Kidney (tissue), 14 donors: Measurements from ENCODE around the gene SNRK. TPM values are rescaled to one million over a fixed set of nuclear protein-coding genes. Genes with fewer than 3 reads are reported as not detected.
A peak's percentile ranks its signal among the peaks of the same experiment; 100 is the strongest.

Source experiments
- DNase-seq, 5 donors: peaks; one replicate each; pipeline ENCODE4 v3.0.0-alpha.2; 2013 to 2020
- FAIRE-seq: peaks from 2 replicates; lab custom pipeline; 2012; peaks lifted over from hg19 to GRCh38; lab: Jason Lieb, UNC
- H3K27ac ChIP-seq, 2 donors: one replicate each; pipeline ENCODE4 v1.7.0; 2013; ENCODE audit warnings: low read depth in 2 of 2, low read length in 2 of 2, inconsistent platforms in 1 of 2
- H3K27me3 ChIP-seq: one replicate; pipeline ENCODE4 v1.7.1; 2013; ENCODE audit warnings: low read length, inconsistent platforms; ENCODE audit not compliant: control insufficient read depth, insufficient read depth
- H3K36me3 ChIP-seq, 3 donors: one replicate each; pipeline versions ENCODE4 v1.7.0 to v1.7.1; 2013; ENCODE audit warnings: low read length in 3 of 3, control low read depth in 1 of 3, inconsistent platforms in 1 of 3; ENCODE audit not compliant: insufficient read depth in 3 of 3, control insufficient read depth in 2 of 3
- H3K4me1 ChIP-seq, 3 donors: one replicate each; pipeline versions ENCODE4 v1.7.0 to v1.7.1; 2013; ENCODE audit warnings: low read length in 3 of 3, inconsistent platforms in 1 of 3, low read depth in 1 of 3; ENCODE audit not compliant: control insufficient read depth in 2 of 3, insufficient read depth in 2 of 3
- H3K4me3 ChIP-seq, 3 donors: one replicate each; pipeline versions ENCODE4 v1.7.0 to v1.8.1; 2013; ENCODE audit warnings: low read length in 3 of 3, control low read depth in 1 of 3, inconsistent platforms in 1 of 3
- H3K9ac ChIP-seq, 3 donors: one replicate each; pipeline versions ENCODE4 v1.7.0 to v1.7.1; 2013; ENCODE audit warnings: low read length in 3 of 3, control low read depth in 1 of 3, inconsistent platforms in 1 of 3
- H3K9me3 ChIP-seq, 3 donors: one replicate each; pipeline versions ENCODE4 v1.7.0 to v1.7.1; 2013; ENCODE audit warnings: low read length in 3 of 3, control low read depth in 1 of 3, inconsistent platforms in 1 of 3; ENCODE audit not compliant: control insufficient read depth in 2 of 3, insufficient read depth in 1 of 3
- intact Hi-C: fragments of 100-400 bp; cut with DNase I; formaldehyde crosslinking; loops from one replicate; pipeline ENCODE4 v1.11.1; 2022
- polyA plus RNA-seq: library from polyadenylated mRNA; stranded (reverse); fragments of 350-450 nt; fragmentation: Illumina TruSeq; extraction: RNeasy Lipid Tissue Mini Kit (QIAGEN cat#74804); gene quantifications from one replicate; pipeline ENCODE4 v1.2.3, GENCODE V29; 2014; ENCODE audit warnings: low read depth, low replicate concordance; ENCODE audit not compliant: insufficient read depth
- total RNA-seq: library from RNA; stranded (reverse); fragmentation: NEBNext Ultra II Directional; extraction: Animal tissue kit (Norgen Biotek cat#: 25700); gene quantifications from one replicate; pipeline ENCODE4 v1.2.1, GENCODE V29; 2021
- TF ChIP-seq, protein P1 (sequence below): IDR thresholded peaks from 3 replicates; pipeline ENCODE4 v1.5.1; 2012; ENCODE audit warnings: mild to moderate bottlenecking, moderate library complexity, borderline replicate concordance; ENCODE audit not compliant: insufficient read depth; ENCODE audit errors: extremely low read depth
- donor health status: control.
- donor health status: control.
- donor health status: control.
- donor health status: control.
- donor health status: control.
- donor health status: DM: yes; HTN: yes; CAD: no.
- donor health status: Normal renal cell carcinoma (clear cell type).

SNRK gene
- total and polyA plus RNA-seq, 2 donors from 2014 or later: 15.6 to 62.3 TPM

DNA sequence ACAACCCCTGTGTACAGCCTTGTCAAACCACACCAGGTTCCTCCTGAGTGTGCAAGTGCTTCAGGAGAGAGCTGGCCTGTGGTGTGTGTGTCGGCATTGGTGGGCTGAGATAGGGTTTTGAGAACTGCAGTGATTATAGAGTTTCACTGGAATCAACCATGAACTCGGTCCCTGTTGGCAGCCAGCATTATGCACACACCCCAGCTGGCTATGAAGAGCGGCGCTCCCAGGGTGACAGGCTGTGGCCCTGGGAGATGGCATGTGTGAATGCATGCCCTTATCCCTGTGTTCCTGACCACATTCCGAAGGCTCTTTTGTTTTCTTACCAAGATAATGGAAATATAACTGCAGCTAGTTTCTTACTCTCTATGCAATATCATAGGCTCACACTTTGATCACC is 101.8 kb downstream of the SNRK start:
- Histone ChIP-seq H3K4me3 (no peak overlapping the region), H3K27ac (no peak overlapping the region), H3K4me1 (peaks cover 0 to 9% (median 2%) of the 10 kb centered on the region in 3 donors), H3K27me3 (no peaks in the 10 kb centered on the region), H3K9me3 (no peaks in the 10 kb centered on the region), H3K36me3 (no peaks in the 10 kb centered on the region), H3K9ac (no peak overlapping the region)
- intact Hi-C loops: no loop called here
- TF ChIP-seq, protein P1, sequence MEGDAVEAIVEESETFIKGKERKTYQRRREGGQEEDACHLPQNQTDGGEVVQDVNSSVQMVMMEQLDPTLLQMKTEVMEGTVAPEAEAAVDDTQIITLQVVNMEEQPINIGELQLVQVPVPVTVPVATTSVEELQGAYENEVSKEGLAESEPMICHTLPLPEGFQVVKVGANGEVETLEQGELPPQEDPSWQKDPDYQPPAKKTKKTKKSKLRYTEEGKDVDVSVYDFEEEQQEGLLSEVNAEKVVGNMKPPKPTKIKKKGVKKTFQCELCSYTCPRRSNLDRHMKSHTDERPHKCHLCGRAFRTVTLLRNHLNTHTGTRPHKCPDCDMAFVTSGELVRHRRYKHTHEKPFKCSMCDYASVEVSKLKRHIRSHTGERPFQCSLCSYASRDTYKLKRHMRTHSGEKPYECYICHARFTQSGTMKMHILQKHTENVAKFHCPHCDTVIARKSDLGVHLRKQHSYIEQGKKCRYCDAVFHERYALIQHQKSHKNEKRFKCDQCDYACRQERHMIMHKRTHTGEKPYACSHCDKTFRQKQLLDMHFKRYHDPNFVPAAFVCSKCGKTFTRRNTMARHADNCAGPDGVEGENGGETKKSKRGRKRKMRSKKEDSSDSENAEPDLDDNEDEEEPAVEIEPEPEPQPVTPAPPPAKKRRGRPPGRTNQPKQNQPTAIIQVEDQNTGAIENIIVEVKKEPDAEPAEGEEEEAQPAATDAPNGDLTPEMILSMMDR: no peak
- FAIRE-seq (no peak), DNase-seq (no peak)

DNA sequence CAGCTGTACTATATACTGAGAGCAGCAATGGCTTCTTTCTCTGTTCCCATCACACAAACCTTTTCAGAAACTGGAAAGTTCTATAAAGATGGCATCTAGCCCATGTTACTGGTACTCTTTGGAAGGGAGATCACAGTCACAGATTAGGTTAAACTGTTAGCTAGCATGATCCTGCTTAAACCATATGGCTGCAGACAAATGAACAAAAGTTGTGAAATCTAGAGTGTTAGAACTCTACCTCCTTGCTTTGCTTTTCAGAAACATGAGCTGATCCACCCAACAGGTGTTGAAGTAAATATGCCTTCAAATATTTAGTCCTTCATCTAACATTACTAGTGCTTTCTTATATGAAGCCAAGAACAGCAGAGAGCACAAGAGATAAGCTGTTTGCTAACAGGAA is 102.6 kb downstream of the SNRK start:
- intact Hi-C loops: no loop called here
- DNase-seq: no peak
- Histone ChIP-seq H3K36me3 (no peaks in the 10 kb centered on the region), H3K4me1 (peaks cover 0 to 11% (median 7%) of the 10 kb centered on the region in 3 donors), H3K27ac (peak overlapping the region; percentile 40 to 45), H3K9ac (no peak overlapping the region), H3K4me3 (no peak overlapping the region), H3K27me3 (no peaks in the 10 kb centered on the region), H3K9me3 (no peaks in the 10 kb centered on the region)
- TF ChIP-seq, protein P1: no peak
- FAIRE-seq: no peak

DNA sequence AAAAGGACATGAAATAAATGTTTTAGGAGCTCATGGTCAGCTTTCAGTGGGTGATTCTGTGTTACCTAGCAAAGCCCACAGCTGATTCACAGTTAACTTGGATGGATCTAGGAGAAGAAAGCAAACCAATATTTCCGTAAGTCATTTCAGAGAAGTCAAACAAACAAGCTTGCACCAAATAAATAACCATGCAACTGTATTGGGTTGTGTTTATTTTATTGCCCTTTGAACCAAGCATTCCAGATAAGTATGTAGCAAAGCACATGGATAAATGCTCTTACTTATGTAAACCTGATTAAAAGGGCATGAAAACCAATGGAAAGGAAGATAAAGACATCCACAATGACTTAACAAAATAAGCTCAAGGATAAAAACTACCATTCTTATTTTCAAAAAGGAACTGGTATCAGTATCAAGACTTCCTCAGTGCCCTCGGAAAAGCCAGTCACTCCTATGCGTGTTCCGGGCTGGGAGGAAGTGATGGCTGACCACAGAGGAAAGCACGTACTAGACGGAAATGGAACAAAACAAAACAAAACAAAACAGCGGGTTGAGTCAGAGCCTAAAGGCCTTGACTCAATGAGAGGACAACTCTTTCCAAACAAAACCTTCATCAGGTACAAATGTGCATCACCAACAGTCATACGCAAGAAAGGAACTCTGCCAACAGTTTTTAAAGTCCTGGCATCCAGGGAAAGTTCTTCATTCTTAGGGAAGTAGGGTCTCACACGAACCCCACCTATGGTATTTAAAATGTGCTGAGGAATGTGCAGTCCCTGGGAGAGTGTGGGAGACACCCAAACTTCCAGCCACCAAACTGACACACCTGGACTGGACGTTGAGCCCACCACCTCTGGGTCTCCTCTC is 103.3 kb downstream of the SNRK start:
- intact Hi-C loops: no loop called here
- Histone ChIP-seq H3K4me3 (no peak overlapping the region), H3K27me3 (no peaks in the 10 kb centered on the region), H3K9ac (no peak overlapping the region), H3K9me3 (no peaks in the 10 kb centered on the region), H3K27ac (peak overlapping the region; percentile 54 to 66), H3K36me3 (no peaks in the 10 kb centered on the region), H3K4me1 (peaks cover 0 to 11% (median 8%) of the 10 kb centered on the region in 3 donors)
- peak in 1 of 5 donors; percentile 66 for DNase-seq
- FAIRE-seq: no peak
- TF ChIP-seq, protein P1: no peak
